CD4-positive, CD25-positive, alpha-beta regulatory T cell (primary cell): ENCODE results near the gene GET4. TPM values are rescaled to one million over a fixed set of nuclear protein-coding genes. Genes with fewer than 3 reads are reported as not detected.

Experiments
- ATAC-seq, 2 donors: fragments of 150-1000 bp; cut with Tn5 transposase; one replicate each; pipeline ENCODE4 v1.10.0; 2021; ENCODE audit warnings: low read depth in 2 of 2, moderate number of reproducible peaks in 2 of 2, moderate library complexity in 1 of 2
- DNase-seq, 3 donors: peaks; one replicate each; pipeline versions ENCODE4 v3.0.0 to v3.0.0-alpha.2; 2012 to 2022; ENCODE audit warnings: mixed read lengths in 1 of 3
- H3K27ac ChIP-seq: one replicate; pipeline ENCODE4 v1.7.0; 2013; ENCODE audit warnings: mild to moderate bottlenecking, low read length; ENCODE audit not compliant: insufficient read depth, poor library complexity, severe bottlenecking
- H3K27me3 ChIP-seq: one replicate; pipeline ENCODE4 v1.7.0; 2013; ENCODE audit warnings: low read length; ENCODE audit not compliant: control insufficient read depth, insufficient read depth
- H3K36me3 ChIP-seq: one replicate; pipeline ENCODE4 v1.7.0; 2013; ENCODE audit warnings: mild to moderate bottlenecking, low read length, moderate library complexity; ENCODE audit not compliant: control insufficient read depth, insufficient read depth
- H3K4me1 ChIP-seq: 2 replicates; pipeline ENCODE4 v1.7.0; 2013; ENCODE audit warnings: mild to moderate bottlenecking, low read length; ENCODE audit not compliant: insufficient read depth, control insufficient read depth, poor library complexity, severe bottlenecking
- H3K4me3 ChIP-seq: one replicate; pipeline ENCODE4 v1.7.0; 2013; ENCODE audit warnings: low read depth, mild to moderate bottlenecking, low read length, moderate library complexity
- H3K9me3 ChIP-seq, 2 experiments: 1 replicate in 1 of 2; 2 replicates in 1 of 2; pipeline ENCODE4 v1.7.0; 2013; ENCODE audit warnings: low read length in 2 of 2, mild to moderate bottlenecking in 1 of 2, moderate library complexity in 1 of 2; ENCODE audit not compliant: control insufficient read depth in 2 of 2
- H3K27ac Mint-ChIP-seq, 3 donors: one replicate each; pipeline ENCODE4 v1.8.0; 2020 to 2022; ENCODE audit warnings: mild to moderate bottlenecking in 3 of 3, mixed read lengths in 3 of 3, moderate library complexity in 2 of 3
- H3K27me3 Mint-ChIP-seq: one replicate; pipeline ENCODE4 v1.8.0; 2022; ENCODE audit warnings: mild to moderate bottlenecking, mixed read lengths
- H3K36me3 Mint-ChIP-seq: one replicate; pipeline ENCODE4 v1.8.0; 2020; ENCODE audit warnings: mixed read lengths
- H3K4me1 Mint-ChIP-seq, 4 donors: one replicate each; pipeline ENCODE4 v1.8.0; 2020 to 2022; ENCODE audit warnings: mixed read lengths in 4 of 4, mild to moderate bottlenecking in 1 of 4
- H3K4me3 Mint-ChIP-seq, 4 donors: one replicate each; pipeline ENCODE4 v1.8.0; 2020 to 2022; ENCODE audit warnings: mild to moderate bottlenecking in 4 of 4, mixed read lengths in 4 of 4, moderate library complexity in 3 of 4
- H3K9me3 Mint-ChIP-seq, 7 donors: one replicate each; pipeline ENCODE4 v1.8.0; 2020 to 2022; ENCODE audit warnings: mixed read lengths in 7 of 7, mild to moderate bottlenecking in 3 of 7, moderate library complexity in 2 of 7
- polyA plus RNA-seq, 4 donors: library from polyadenylated mRNA; unstranded; fragments of 300-500 nt; fragmentation: Illumina TruSeq; gene quantifications; one replicate each; pipeline ENCODE4 v1.2.3, GENCODE V29; 2021
- total RNA-seq: library from RNA; stranded (reverse); gene quantifications from one replicate; pipeline ENCODE4 v1.2.3, GENCODE V29; 2022

The GET4 gene
- total and polyA plus RNA-seq, 5 donors from 2014 or later, result 23.9 to 67.8 (median 28.9) TPM

- DNase-seq (no peak), ATAC-seq (no peak)
- no peaks in the 10 kb centered on the region for H3K27me3 ChIP-seq
- peaks cover 9% of the 10 kb centered on the region for H3K4me1 ChIP-seq
- no peaks in the 10 kb centered on the region for H3K9me3 ChIP-seq
- no peaks in the 10 kb centered on the region for H3K27me3 Mint-ChIP-seq
- no peak overlapping the region for H3K4me3 ChIP-seq
- peak overlapping the region in 2 of 4 donors; percentile 65 to 81 for H3K4me3 Mint-ChIP-seq
- H3K4me1 Mint-ChIP-seq, result peaks cover 4 to 21% (median 11%) of the 10 kb centered on the region in 4 donors
- no peaks in the 10 kb centered on the region for H3K36me3 ChIP-seq
- H3K36me3 Mint-ChIP-seq, result no peaks in the 10 kb centered on the region
- no peak overlapping the region for H3K27ac ChIP-seq
- H3K27ac Mint-ChIP-seq, result peak overlapping the region in 2 of 3 donors; percentile 65 to 75
- no peaks in the 10 kb centered on the region for H3K9me3 Mint-ChIP-seq
Observed at GRCh38 chr7:929311-929711, 53.0 kb downstream of the GET4 start.

- peaks cover 4 to 17% (median 9%) of the 10 kb centered on the region in 4 donors for H3K4me1 Mint-ChIP-seq
- Histone ChIP-seq H3K9me3 (no peaks in the 10 kb centered on the region), H3K36me3 (no peaks in the 10 kb centered on the region), H3K4me3 (no peak overlapping the region), H3K27me3 (no peaks in the 10 kb centered on the region), H3K27ac (no peak overlapping the region), H3K4me1 (peaks cover under 1% of the 10 kb centered on the region)
- H3K27me3 Mint-ChIP-seq, result no peaks in the 10 kb centered on the region
- no peaks in the 10 kb centered on the region for H3K36me3 Mint-ChIP-seq
- peak overlapping the region in 1 of 4 donors; percentile 58 for H3K4me3 Mint-ChIP-seq
- DNase-seq, result no peak
- no peak overlapping the region for H3K27ac Mint-ChIP-seq
- no peak for ATAC-seq
- no peaks in the 10 kb centered on the region for H3K9me3 Mint-ChIP-seq
Observed at GRCh38 chr7:930975-931758, 54.8 kb downstream of the GET4 start.

- Histone ChIP-seq H3K27me3 (no peaks in the 10 kb centered on the region), H3K36me3 (no peaks in the 10 kb centered on the region), H3K4me1 (peaks cover 8% of the 10 kb centered on the region), H3K9me3 (no peaks in the 10 kb centered on the region), H3K27ac (no peak overlapping the region), H3K4me3 (no peak overlapping the region)
- no peaks in the 10 kb centered on the region for H3K27me3 Mint-ChIP-seq
- no peak overlapping the region for H3K4me3 Mint-ChIP-seq
- no peak for ATAC-seq
- DNase-seq, result no peak
- no peaks in the 10 kb centered on the region for H3K36me3 Mint-ChIP-seq
- no peaks in the 10 kb centered on the region for H3K9me3 Mint-ChIP-seq
- H3K4me1 Mint-ChIP-seq, result peaks cover 4 to 18% (median 13%) of the 10 kb centered on the region in 4 donors
- no peak overlapping the region for H3K27ac Mint-ChIP-seq
Observed at GRCh38 chr7:931871-932650, 55.7 kb downstream of the GET4 start.

GRCh38 chr7:932651-932975 is 56.3 kb downstream of the GET4 start:
- H3K27me3 ChIP-seq, result no peaks in the 10 kb centered on the region

GRCh38 chr7:934469-935163 is 58.3 kb downstream of the GET4 start:
- DNase-seq (no peak), ATAC-seq (no peak)
- Histone ChIP-seq H3K36me3 (no peaks in the 10 kb centered on the region), H3K27me3 (no peaks in the 10 kb centered on the region), H3K27ac (no peak overlapping the region), H3K9me3 (no peaks in the 10 kb centered on the region), H3K4me3 (no peak overlapping the region), H3K4me1 (peaks cover 8% of the 10 kb centered on the region)
- Mint-ChIP-seq H3K36me3 (no peaks in the 10 kb centered on the region), H3K27me3 (no peaks in the 10 kb centered on the region), H3K9me3 (no peaks in the 10 kb centered on the region), H3K4me1 (peaks cover 4 to 9% (median 8%) of the 10 kb centered on the region in 4 donors), H3K27ac (no peak overlapping the region), H3K4me3 (no peak overlapping the region)

More at GRCh38 chr7:932651-932975, 56.3 kb downstream of the GET4 start:
- Mint-ChIP-seq H3K27me3 (no peaks in the 10 kb centered on the region), H3K9me3 (no peaks in the 10 kb centered on the region), H3K27ac (no peak overlapping the region), H3K4me3 (no peak overlapping the region), H3K4me1 (peaks cover 4 to 17% (median 11%) of the 10 kb centered on the region in 4 donors), H3K36me3 (no peaks in the 10 kb centered on the region)
- no peak for ATAC-seq
- Histone ChIP-seq H3K27ac (no peak overlapping the region), H3K36me3 (no peaks in the 10 kb centered on the region), H3K4me1 (peaks cover 8% of the 10 kb centered on the region), H3K4me3 (no peak overlapping the region), H3K9me3 (no peaks in the 10 kb centered on the region)
- DNase-seq, result no peak

- Mint-ChIP-seq H3K4me1 (peaks cover 0 to 4% (median 3%) of the 10 kb centered on the region in 4 donors), H3K36me3 (no peaks in the 10 kb centered on the region), H3K27me3 (no peaks in the 10 kb centered on the region), H3K4me3 (no peak overlapping the region), H3K27ac (no peak overlapping the region), H3K9me3 (peaks cover 0 to 6% (median 0%) of the 10 kb centered on the region in 7 donors)
- Histone ChIP-seq H3K4me1 (peaks cover 8% of the 10 kb centered on the region), H3K36me3 (no peaks in the 10 kb centered on the region), H3K27me3 (no peaks in the 10 kb centered on the region), H3K27ac (no peak overlapping the region), H3K9me3 (peaks cover 0 to under 1% of the 10 kb centered on the region in 2 experiments), H3K4me3 (no peak overlapping the region)
- ATAC-seq (peak in 1 of 2 donors; percentile 8), DNase-seq (no peak)
Observed at GRCh38 chr7:935164-935873, 59.0 kb downstream of the GET4 start.

GRCh38 chr7:935874-936385 is 59.6 kb downstream of the GET4 start:
- ATAC-seq (no peak), DNase-seq (no peak)
- H3K4me3 Mint-ChIP-seq, result no peak overlapping the region
- peaks cover 1% of the 10 kb centered on the region for H3K27me3 Mint-ChIP-seq
- H3K27ac Mint-ChIP-seq, result peak overlapping the region in 1 of 3 donors; percentile 26
- H3K27me3 ChIP-seq, result peaks cover under 1% of the 10 kb centered on the region
- peaks cover 0 to 6% (median 1%) of the 10 kb centered on the region in 7 donors for H3K9me3 Mint-ChIP-seq
- peaks cover 0 to 2% of the 10 kb centered on the region in 2 experiments for H3K9me3 ChIP-seq
- no peaks in the 10 kb centered on the region for H3K36me3 ChIP-seq
- H3K4me1 Mint-ChIP-seq, result peaks cover 0 to 5% (median 4%) of the 10 kb centered on the region in 4 donors
- H3K27ac ChIP-seq, result no peak overlapping the region
- H3K4me1 ChIP-seq, result peaks cover 8% of the 10 kb centered on the region
- no peak overlapping the region for H3K4me3 ChIP-seq
- no peaks in the 10 kb centered on the region for H3K36me3 Mint-ChIP-seq
